ENCODE measurements around the gene FOXL2.

- no peak for TF ChIP-seq CTCF (IDR thresholded peaks at IDR 0.05; ENCODE audit: low read depth, low read length, poor library complexity, severe bottlenecking)
- TF ChIP-seq EZH2phosphoT487 (IDR thresholded peaks at IDR 0.05; ENCODE audit: borderline replicate concordance, low read length) = no peak
Measured at GRCh38 chr3:138950701-138951100, 3.8 kb upstream of the FOXL2 start.

Measured in DOHH2 (cell line).